OCI-M2 (cell line): ENCODE data around the gene TCF7.

ENCODE experiments used
- DNase-seq: peaks from one replicate; lab custom pipeline; 2025; ENCODE audit not compliant: unreplicated experiment; lab: John Stamatoyannopoulos, UW

TCF7 gene

DNA sequence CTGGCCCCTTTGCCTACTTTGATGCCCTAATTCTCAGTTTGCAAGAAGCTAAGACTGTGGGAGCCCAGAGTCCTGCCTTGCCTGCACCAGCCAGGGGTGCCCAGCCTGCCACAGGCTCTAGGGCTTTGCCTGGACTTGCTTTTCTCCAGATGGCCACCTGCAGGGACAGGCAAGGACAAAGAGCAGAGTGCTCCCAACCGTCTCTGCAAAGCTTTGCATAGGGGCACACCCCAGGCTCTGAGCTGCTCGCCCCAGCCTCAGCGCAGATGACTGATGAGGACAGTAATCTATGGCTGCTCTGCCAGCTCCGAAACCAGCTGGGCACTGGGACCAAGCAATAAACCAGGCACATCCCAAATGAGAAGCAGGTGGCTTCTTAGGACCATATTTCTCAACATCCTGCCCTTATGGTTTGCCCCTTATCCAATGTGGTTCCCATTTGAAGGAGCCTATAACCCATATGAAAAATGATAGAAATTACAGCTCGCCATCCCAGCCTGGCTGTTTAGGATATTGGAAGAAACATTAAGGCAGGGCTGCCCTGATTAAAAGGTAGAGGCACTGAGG is 25.4 kb upstream of the TCF7 start:
- DNase-seq: no peak

DNA sequence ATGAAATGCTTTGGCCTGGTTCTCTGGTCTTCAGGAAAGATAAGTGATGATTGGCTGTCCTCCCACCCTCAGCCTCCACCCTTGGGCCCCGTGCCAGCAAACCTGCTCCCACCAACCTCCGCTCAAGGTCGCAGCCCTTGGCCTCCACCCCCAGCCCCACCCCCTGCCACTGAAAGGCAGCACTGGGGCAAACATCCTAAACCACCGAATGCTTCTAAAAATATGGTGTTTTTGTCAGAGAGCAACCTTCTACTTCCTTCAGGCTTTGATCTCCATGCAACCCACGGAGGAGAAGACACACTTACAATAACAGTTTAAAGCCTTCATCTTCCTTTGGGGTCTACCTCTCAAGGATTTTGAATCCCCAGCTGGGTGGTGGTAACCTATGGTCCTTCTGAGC is 24.0 kb upstream of the TCF7 start:
- DNase-seq: no peak

- no peak for DNase-seq
Measured at GRCh38 chr5:134091626-134092121, 22.8 kb upstream of the TCF7 start.

- no peak for DNase-seq
Measured at GRCh38 chr5:134092875-134093274, 21.6 kb upstream of the TCF7 start.

GRCh38 chr5:134093351-134093750 is 21.1 kb upstream of the TCF7 start:
- no peak for DNase-seq

DNA sequence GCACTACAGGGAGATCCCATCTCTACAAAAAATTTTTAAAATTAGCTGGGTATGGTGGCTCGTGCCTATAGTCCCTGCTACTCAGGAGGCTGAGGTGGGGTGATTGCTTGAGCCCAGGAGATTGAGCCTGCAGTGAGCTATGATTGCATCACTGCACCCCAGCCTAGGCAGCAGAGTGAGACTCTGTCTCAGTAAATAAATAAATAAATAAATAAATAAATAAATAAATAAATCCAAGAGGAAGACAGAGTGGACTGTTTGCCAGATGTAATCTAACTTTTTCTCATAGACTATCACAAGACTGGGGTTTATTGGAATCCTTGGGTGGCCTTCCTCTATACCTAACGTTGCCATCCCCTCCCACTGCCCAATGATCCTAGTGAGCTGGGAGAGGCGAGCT is 19.2 kb upstream of the TCF7 start:
- DNase-seq: no peak

DNA sequence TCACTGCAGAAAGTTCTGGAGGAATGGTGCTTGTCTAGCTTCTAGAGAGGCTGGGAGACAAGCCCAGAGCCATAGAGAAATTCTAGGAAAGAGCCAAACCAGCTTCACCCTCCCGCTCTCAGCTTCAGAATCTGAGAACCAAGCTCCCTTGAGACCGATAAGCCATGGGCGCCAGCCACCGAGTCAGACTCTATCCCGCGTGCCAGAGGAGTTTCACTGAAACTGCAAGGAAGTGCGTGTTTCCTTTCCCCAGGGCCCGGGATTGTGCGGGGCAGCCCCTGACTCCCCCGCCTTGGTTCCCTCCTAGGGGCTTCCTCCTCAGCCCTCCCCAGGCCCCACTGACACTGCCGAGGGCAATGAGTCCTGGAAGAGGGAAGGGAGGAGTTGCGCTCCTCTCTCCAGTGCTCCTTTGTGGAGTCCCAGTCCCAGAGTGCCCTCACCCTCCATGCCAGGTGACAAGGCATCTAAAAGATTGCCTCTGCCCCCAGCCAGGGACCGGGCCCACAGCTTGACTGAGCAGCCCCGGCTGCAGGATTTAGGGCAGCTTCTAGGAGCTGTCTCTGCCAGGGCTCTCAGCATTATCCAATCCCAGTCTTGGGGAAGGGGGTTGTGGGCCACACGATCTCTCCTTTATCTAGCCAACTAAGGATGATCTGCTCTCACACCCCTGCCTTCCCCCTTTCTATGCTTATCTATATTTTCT is 18.4 kb upstream of the TCF7 start:
- no peak for DNase-seq

- no peak for DNase-seq
Measured at GRCh38 chr5:134097211-134097749, 17.2 kb upstream of the TCF7 start.

GRCh38 chr5:134098690-134099089 is 15.8 kb upstream of the TCF7 start:
- DNase-seq: no peak

GRCh38 chr5:134099288-134099872 is 15.1 kb upstream of the TCF7 start:
- no peak for DNase-seq

GRCh38 chr5:134099939-134100282 is 14.6 kb upstream of the TCF7 start:
- no peak for DNase-seq

GRCh38 chr5:134100283-134101091 is 14.0 kb upstream of the TCF7 start:
- no peak for DNase-seq

GRCh38 chr5:134101686-134102439 is 12.6 kb upstream of the TCF7 start:
- no peak for DNase-seq

DNA sequence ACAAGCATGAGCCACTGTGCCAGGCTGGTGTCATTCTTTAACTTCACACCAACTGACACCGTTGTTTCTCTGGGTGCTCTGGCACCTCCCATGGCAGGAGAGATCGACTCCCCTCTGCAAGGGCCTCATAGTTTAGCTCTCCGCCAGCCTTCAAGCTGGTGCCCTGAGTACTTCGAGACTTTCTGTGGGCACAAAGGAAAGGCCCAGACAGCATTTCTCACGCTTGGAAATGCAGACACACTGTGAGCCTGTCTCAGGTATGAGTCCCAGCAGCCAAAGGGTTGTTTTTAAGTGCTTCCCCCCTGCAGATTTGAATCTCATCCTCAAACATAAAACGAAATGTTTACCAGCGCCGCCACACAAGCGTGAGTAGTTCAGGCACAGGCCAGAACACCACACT is 11.1 kb upstream of the TCF7 start:
- DNase-seq: no peak

GRCh38 chr5:134103998-134104654 is 10.4 kb upstream of the TCF7 start:
- no peak for DNase-seq

GRCh38 chr5:134106991-134107701 is 7.3 kb upstream of the TCF7 start:
- DNase-seq: no peak

DNA sequence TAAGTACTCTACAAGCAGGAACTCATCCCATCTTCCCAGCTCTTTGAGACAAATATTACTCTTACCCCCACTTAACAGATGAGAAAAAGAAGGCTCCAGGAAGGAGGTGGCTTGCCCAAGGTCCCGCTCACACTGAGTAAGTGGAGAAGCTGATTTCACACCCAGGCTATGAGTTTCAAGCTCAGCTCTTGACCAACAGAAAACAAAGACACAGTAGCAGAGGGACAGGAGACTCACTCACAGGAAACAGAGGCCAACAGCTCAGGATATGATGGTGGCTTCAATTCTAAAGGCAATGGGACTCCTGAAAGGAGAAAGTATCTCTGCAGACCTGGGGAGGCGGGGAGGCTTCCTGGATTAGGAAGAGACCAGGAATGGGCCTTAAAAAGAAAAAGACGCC is 6.7 kb upstream of the TCF7 start:
- no peak for DNase-seq

DNA sequence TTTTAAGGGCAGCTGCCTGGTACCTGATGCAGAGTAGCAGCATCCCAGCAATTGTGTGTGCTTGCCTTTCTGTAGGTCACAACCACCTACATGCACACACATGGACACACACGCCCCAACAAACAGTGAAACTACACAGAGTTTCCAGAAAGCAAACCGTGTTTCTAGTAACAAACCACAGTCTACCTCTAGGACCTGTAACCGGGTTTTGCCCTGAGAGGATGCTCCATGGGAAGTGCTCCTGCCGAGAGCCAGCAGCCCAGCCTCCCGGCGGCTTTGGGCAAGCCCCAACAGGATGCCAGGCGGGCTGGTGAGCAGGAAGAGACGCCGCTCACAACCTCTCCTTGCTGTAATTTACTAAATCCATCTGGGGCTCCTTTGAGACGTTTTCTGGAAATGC is 4.1 kb upstream of the TCF7 start:
- no peak for DNase-seq

DNA sequence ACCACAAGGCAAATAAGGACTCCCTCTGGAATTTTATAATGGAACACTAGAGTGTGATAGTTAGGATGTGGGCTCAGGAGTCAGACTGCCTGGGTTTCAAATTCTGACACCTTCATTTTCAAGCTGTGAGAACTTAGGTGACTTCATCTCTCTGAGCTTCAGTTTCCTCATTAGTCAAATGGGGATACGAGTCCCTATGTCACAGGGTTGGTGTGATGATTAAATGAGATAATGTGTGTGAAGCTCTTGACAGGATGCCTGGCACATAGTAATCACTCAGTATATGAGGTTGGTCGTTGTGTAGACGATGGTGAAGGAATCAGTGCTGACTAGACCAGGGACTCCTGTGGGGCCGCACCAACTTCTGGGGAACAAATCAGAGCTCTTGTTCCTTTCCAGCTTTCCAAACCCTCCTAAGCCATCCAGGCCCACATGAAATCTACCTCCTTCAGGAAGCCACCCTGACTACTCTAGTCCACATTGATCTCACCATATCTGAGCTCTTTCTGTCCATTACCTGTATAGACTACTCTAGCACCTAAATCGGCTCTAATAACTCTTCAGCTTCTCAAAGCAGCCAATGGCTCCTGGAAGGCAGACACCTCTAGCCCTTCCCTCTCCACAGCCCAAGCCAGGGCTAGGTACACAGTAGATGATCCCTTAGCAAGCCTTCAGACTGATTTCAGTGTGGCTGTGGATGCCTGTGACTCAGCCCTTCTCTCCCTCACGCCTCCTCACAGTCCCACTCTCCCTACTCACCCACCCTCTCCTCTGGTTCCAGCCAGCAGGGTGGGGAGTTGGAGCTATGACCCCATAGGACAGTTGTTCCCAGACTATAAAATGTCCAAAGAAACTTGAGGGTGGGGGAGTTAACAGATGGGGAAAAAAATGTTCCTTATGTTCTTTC is 2.5 kb upstream of the TCF7 start:
- no peak for DNase-seq
